Right kidney (tissue), 9 donors: ENCODE data around the gene C1orf50.
"Not testable (repeated sequence)": the region's sequence is repeated elsewhere in the genome, so short reads cannot be mapped to it uniquely, and the experiment has no call there.

Experiments used
- DNase-seq: peaks from one replicate; pipeline ENCODE4 v3.0.0-alpha.2; 2016
- long read RNA-seq, 8 donors: transcript quantifications; one replicate each; lab custom pipeline, GENCODE V29; 2026

The C1orf50 gene
- long read RNA-seq, donor 1, full-length matches to known transcripts: 12 of 12 reads
- long read RNA-seq, donor 1, partial matches to known transcripts: 0 of 12 reads
- long read RNA-seq, donor 1, other reads (novel, unspliced or antisense): 0 of 12 reads
- long read RNA-seq, donor 2, full-length matches to known transcripts: 6 of 6 reads
- long read RNA-seq, donor 2, partial matches to known transcripts: 0 of 6 reads
- long read RNA-seq, donor 2, other reads (novel, unspliced or antisense): 0 of 6 reads
- long read RNA-seq, donor 3, full-length matches to known transcripts: 4 of 4 reads
- long read RNA-seq, donor 3, partial matches to known transcripts: 0 of 4 reads
- long read RNA-seq, donor 3, other reads (novel, unspliced or antisense): 0 of 4 reads
- long read RNA-seq, donor 4, full-length matches to known transcripts: 4 of 4 reads
- long read RNA-seq, donor 4, partial matches to known transcripts: 0 of 4 reads
- long read RNA-seq, donor 4, other reads (novel, unspliced or antisense): 0 of 4 reads
- long read RNA-seq, donor 5, full-length matches to known transcripts: 6 of 6 reads
- long read RNA-seq, donor 5, partial matches to known transcripts: 0 of 6 reads
- long read RNA-seq, donor 5, other reads (novel, unspliced or antisense): 0 of 6 reads
- long read RNA-seq, donor 6, full-length matches to known transcripts: 4 of 4 reads
- long read RNA-seq, donor 6, partial matches to known transcripts: 0 of 4 reads
- long read RNA-seq, donor 6, other reads (novel, unspliced or antisense): 0 of 4 reads
- long read RNA-seq, donor 7, full-length matches to known transcripts: 7 of 12 reads
- long read RNA-seq, donor 7, partial matches to known transcripts: 0 of 12 reads
- long read RNA-seq, donor 7, other reads (novel, unspliced or antisense): 5 of 12 reads
- long read RNA-seq, donor 8, full-length matches to known transcripts: 8 of 8 reads
- long read RNA-seq, donor 8, partial matches to known transcripts: 0 of 8 reads
- long read RNA-seq, donor 8, other reads (novel, unspliced or antisense): 0 of 8 reads

DNA sequence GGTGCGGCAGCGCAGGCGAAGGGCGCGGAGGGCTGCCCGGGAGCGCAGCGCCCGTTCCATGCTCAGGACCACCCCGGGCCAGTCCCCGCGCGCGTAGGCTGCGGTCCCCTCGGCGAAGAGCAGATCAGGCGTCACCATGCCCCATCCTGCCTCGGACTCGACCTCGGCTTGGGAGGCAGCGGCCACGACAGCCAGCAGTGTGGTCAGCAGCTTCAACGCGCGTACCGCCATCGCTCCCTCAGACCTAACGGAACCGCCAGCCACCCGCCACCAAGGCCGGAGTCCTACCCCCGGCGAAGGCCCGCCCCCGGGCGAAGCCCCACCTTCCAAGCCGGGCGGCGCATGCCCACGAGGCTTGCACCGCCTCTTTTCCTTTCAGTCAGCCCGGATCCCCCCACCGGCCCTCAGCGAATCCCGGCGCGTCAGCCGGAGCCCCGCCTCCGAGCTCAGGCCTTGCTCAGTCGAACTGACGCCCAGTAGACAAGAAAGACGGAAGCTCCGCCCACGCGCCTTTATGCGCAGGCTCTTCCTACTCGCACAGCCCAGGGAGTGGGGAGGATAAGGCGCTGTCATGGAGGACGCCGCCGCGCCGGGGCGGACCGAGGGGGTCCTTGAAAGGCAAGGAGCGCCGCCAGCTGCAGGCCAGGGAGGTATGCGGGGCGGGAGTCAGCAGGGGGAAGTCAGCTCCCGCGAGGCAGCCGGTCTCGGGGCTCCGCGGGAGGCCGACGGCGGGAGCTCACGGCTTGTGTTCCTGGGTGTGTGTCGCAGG, at the start of gene C1orf50, which contains the start of gene P3H1:
Gene C1orf50, plus strand, starts transcription at position 509 of the 769 bp plus-strand sequence. Its CDS starts 63 bp downstream, at position 572.
Gene P3H1, minus strand, starts transcription at position 288 of the 769 bp plus-strand sequence. Its CDS starts 57 bp downstream, at position 231.
- peak; percentile 94 for DNase-seq

DNA sequence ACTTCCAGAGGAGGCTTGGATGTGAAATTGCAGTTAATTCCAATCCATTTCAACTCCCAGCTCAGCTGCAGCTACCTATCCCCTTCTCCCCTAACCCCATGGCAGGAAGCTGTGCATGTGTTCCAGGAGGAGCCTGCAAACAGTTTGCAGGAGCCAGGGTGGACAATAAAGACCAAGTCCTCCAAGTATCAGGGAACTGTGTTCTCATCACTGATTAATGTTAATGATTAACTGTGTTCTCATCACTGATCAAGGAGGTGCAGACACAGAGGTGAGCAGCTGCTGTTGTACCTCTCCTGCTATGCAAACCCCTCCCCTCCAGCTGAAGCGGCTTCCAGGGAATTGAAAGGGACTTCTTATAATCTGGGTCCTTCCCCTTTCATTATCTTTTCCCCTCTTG, 46.2 kb upstream of the C1orf50 start:
- DNase-seq: no peak

DNA sequence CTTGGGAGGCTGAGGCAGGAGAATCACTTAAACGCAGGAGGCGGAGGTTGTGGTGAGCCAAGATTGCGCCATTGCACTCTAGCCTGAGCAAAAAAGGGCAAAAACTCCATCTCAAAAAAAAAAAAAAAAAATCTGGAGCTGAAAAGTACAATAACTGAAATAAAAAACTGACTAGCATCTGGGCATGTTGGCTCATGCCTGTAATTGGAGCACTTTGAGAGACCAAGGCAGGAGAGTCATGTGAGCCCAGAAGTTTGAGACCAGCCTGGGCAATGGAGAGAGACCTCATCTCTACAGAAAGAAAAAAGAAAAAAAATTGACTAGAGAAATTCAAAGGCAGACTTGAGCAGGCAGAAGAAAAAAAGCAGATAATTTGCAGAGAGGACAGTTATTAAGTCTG, 45.1 kb upstream of the C1orf50 start:
- DNase-seq: no peak

DNA sequence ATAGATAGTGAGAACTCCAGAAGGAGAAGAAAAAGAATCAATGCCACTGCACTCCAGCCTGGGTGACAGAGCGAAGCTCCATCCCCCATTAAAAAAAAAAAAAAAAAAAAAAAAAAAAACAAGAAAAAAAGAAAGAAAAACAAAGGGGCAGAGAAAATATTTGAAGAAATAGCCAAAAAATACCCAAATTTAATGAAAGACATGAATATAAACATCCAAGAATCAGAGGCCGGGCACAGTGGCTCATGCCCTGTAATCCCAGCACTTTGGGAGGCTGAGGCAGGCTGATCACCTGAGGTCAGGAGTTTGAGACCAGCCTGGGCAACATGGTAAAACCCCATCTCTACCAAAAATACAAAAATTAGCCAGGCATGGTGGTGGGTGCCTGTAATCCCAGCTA, 44.6 kb upstream of the C1orf50 start:
- DNase-seq: not testable (repeated sequence)

DNA sequence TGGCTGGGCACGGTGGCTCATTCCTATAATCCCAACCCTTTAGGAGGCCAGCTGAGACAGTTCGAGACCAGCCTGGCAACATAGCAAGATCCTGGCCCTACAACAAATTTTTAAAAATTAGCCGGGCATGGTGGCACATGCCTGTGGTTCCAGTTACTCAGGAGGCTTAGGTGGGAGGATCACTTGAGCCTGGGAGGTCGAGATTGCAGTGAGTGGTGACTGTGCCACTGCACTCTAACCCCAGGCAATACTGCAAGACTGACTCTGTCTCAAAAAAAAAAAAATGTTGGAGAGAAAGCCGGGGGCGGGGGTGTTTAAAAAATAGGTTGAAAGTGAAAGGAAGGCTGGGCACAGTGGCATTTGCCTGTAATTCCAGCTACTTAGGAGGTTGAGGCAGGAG, 43.5 kb upstream of the C1orf50 start:
- DNase-seq: no peak

DNA sequence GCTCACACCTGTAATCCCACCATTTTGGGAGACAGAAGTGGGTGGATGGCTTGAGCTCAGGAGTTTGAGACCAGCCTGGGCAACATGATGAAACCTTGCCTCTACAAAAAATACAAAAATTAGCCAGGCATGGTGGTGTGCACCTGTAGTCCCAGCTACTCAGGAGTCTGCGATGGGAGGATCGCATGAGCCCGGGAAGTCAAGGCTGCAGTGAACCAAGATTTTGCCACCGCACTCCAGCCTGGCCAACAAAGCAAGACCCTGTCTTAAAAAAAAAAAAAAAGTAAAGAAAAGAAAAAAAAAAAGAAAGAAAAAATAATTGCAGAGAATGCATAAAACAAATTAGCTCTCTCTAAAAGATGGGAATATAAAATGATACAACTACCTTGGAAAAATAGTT, 41.2 kb upstream of the C1orf50 start:
- not testable (repeated sequence) for DNase-seq

DNA sequence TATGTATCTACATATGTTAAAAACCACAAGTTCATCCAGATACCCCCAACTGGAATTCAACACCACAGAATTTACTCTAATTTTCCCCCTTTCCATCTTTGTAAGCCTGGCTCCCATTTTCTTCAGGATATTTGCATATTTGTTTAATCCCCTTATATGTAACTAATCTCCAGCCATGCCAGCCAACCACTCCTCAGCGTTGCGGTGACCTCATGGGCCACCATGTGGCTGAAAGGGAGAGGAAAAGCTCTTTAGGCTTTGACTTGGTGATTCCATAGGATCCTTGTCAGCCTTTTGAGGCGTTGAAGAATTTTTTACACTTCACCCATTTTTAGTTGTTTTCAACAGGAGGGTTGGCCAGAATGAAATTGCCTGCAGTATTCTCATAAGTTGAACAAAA, 37.0 kb upstream of the C1orf50 start:
- DNase-seq: no peak

DNA sequence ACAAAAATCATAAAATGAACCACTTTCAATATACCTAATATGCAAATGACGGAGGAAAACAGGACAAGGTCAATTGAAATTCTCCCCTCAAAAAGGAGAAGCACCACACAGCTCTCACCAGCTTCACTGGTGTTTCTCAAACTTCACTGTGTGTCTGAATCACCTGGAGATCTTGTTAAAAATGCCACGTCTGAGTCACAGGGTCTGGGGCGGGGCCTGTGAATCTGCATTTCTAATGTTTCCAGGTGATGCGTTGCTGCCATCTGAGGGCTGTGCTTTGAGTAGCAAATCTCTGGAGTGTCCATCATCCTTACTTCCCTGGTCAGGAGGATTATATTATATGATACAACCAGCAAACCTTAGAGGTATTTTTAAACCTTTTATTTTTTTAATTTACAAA, 36.1 kb upstream of the C1orf50 start:
- DNase-seq: no peak

DNA sequence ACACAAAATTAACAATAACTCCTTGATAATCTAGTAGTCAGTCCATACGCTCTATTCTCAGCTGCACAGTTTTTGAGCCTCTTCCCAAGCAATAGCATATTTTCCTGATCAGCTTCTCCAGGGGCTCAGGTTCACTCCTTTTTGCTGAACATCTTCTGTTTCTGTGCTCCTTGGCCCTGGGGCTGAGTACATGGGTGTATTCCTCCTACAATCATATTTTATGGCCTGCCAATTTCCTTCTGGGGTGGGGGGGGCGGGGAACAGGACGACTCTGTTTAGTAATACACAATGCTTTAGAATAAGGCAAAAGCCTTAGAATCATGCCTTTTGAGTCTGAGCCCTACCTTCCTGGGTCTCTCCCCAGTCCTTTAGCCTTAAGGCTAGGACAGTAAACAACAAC, 35.5 kb upstream of the C1orf50 start:
- no peak for DNase-seq

DNA sequence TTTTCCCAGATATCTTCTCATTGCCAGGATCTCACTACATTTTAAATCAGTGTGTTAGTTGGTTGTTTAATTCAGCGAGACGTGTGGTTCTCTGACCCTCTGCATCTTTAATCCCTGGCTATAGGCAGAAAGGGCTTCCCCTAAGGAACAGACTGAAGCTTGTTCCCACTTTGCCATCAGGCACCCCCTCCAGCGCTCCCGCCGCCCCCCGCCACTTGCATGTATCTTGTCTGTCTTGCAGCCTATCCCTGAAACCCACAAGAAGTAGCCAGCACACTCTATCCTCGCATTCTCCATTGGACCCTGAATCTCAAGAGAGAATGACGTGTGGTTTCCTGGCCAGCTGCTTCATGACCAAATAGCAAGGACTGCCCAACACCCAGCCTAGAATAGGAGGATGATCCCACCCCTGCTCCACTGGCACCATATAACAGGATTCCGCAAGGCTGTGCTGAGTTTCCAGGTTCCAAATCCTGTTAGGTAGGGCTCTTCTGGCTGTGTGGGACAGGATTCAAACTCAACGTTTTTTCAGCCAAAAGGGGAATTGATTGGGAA, 34.8 kb upstream of the C1orf50 start:
- no peak for DNase-seq

DNA sequence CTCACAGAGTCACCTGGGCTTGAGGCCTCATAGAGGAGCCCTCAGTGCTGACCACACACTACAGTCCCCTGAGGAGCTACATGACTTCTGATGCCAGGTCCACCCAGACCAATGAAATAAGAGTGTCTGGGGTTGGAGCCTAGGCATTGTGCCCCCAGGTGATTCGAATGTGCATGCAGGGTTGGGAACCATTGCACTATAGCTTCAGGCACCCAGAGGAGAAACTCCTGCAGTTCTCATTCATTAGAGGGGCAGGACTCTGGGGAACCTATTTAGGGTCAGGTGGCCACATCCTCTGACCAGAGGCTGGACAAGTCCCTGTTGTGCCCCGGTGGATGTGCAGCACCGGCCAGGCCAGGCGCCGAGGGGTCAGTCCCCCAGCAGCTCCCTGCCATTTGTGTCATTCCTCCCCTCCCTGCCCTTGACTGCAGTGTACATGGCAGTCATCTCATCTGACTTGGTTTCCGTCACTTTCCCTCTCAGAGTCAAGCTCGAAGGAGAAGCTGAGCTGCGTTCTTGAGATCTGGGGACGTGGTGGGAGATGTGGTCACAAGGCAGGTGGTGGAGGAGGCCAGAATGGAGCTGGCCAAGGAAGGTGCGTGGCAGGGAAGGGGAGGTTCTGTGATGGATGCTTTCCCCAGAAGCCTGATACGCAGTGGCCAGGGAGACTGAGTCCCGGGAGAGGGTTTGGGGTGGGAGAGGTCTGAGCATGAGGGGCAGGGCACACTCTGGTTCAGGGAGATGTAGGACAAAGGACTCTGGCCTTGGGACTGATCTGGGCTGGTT, 33.4 kb upstream of the C1orf50 start:
- no peak for DNase-seq

DNA sequence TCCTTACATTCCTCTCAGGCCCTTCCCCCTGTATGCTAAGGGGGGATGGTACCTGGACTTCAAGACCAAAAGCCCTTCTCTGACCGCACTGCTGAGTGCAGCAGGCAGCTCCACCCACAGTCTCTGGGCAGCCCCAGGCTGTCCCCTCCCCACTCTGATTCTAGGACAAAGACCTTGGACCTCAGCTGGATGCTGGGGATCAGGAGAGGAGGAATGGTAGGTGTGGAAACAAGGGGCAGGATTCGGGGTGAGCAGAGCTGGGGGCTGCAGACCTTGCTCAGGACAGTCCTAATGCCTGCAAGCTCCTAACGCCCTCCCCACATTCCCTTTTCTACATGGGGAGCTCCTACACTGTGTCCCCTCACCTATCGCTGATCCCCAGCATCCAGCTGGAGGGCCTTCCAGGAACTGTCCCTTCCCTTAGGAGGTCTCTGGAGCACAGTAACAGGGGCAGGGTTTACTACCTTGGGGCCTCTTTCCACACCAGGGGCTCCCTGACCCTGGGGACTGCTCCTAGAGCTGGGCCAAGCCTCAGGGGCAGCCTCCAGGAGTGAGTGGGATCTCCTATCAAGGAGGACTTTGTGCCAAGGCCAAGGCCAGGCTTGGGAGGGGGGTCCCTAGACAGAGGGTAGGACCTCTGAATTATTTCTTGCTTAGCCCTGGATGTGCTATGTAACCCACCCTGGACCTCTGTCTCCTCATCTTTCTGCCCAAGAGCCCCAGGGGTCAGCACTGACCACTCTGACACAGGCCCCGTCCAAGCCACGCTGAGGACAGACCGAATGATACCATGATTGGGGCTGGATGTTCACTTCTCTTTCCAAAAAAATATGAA, 32.6 kb upstream of the C1orf50 start:
- no peak for DNase-seq

DNA sequence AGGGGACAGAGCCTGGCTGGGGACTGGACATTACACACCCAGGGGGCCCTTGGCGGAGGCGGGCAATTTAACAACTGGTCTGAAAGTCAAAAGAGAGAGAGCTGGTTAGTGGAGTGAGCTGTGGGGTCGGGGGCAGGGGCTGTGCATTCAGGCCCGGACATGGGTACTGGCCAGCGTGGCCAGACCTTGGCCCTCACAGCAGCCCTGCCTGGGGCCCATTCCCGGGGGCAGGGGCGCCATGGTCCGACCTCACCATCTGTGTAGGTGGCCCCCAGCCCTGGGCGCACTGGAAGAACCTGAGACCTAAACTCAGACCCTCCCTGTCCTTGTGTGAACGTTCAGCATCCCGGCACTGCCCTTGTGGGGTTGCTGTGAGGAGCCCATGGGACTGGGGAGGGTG, 32.0 kb upstream of the C1orf50 start:
- DNase-seq: no peak

DNA sequence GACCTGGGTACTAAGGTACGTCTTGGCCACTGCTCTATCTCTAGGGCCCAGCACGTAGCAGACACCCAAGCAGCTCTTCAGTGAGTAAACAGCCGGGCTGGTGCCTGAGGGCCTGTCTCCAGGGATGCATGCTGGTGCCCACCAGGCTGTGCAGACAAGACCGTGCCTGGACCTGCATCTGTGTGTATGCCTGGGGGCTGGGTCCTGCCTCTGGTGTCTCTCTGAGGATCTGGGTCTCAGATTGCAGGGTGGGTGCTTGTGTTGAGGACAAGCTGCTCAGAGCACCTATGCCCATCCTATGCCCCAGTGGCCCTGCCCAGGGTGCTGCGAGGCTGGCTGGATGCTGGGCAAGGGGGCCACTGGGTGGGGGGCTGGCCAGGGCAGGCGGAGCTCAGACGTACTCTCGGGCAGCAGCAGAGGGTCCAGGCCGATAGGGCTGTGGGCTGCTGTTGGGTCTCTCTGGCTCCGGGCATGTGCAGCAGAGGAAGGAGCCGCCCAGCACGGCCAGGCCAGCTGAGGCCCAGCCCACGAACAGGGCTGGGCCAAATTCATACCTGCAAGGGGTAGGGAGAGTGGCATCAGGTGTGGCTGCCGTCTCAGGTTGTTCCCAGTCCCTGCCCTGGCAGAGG, 31.5 kb upstream of the C1orf50 start:
- DNase-seq: no peak

DNA sequence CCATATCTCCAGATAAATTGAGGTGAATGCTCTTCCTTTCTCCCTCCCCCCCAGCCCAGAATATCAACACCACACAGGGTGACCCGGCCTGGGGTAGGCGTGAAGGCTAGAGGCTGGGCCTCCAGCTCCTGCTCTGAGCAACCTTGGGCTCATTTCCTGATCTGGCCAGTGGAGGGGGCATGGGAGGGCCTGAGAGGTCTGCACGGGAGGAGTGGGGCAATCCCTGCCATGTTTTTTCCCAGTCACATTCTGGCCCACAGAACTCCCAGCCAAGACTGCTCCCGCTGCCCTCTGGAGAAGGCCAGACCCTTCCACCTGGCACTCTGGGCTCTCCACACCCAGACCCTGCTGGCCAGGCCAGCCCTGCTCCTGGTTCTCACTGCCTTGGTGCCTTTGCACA, 30.9 kb upstream of the C1orf50 start:
- DNase-seq: no peak

DNA sequence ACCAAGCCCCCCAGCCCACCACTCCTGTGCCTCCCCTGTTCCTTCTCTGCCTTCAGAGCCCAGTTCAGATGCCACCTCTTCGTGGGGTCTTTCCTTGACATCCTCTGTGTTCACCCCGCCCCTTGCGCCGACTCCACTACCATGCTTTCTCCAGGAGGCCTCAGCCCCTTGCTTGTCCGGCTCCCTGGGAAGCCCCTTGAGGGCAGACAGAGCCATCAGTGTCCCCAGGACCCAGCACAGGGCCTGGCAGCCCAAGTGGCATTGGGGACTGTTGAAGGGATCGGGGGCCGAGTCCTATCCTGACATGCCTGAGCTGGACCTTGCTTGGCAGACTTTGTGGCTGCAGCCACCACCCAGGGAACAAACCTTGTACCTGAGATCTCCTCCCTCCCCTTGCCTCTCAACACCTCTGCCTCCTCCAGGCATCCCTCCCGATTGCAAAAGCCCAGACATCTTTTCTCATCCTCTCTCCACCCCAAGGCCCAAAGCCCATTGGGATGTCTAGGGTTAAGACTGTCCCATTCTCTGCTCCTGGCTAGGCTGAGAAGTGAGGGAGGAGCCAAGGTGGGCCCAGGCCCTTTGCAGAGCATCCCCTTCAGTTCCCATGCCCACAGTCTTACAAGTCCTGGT, 30.4 kb upstream of the C1orf50 start:
- no peak for DNase-seq

DNA sequence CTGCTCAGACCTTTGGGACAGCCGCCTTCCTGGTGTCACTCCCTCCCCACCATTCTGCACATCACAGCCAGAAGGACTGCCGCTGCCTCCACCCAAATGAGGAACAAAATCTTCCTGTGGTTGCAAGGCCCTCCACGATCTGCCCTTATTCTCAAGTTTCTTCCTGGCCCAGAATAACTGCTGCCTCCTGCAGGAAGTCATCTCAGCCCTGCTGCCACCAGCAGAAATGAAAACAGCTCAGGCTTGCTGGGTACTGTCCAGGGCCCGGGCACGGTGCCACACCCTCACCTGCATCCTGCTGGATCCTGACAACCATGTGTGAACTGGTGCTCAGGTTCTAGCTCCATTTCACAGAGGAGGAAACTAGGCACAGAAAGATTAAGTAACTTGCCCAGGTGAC, 29.8 kb upstream of the C1orf50 start:
- DNase-seq: no peak

DNA sequence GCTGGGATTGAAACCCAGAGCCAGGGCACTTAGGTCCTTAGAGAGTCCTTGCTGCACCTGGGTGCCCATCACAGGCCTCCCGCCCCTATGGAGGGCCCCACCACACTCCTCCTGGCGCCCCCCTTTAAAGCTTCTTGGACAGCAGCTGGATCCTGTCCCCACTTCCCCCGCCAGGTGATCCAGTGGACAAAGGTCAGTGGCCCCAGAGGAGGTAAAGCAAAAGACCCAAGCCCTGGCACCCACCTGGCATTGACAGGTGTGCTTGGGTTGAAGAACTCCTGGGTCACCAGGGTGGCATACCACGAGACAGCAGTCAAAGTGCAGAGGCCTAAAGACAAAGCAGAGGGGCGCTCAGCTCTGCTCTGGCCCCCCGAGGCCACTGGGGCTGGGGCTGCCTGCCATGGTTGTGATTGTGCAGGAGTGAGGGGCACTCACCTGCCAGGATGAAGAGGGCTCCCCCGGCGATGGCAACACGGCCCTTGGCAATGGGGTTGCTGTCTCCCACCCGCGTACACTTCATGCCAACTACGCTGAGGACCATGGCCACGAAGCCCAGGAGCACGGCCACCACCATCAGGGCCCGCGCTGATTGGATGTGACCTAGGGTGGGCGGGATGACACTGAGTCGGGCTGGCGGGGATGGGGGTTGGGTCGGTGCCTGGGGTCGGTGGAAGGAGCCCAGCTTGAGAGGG, 28.9 kb upstream of the C1orf50 start:
- no peak for DNase-seq
